D721Med (cell line): ENCODE data around the gene SLC25A40.
A peak's percentile ranks its signal among the peaks of the same experiment; 100 is the strongest.

Experiments used
- DNase-seq: peaks from one replicate; pipeline ENCODE4 v3.0.0; 2011; ENCODE audit warnings: low spot score; ENCODE audit not compliant: insufficient read length
- FAIRE-seq: peaks from 2 replicates; lab custom pipeline; 2011; peaks lifted over from hg19 to GRCh38; lab: Jason Lieb, UNC
- CTCF ChIP-seq: IDR thresholded peaks from 2 replicates; pipeline ENCODE4 v1.5.1; 2012; ENCODE audit warnings: mild to moderate bottlenecking, control low read depth; ENCODE audit not compliant: insufficient read depth; ENCODE audit errors: missing control alignments

The SLC25A40 gene

GRCh38 chr7:87797798-87798403, 78.3 kb downstream of the SLC25A40 start:
- FAIRE-seq, result peak; percentile 88
- DNase-seq, result no peak
- TF ChIP-seq CTCF, result peak; percentile 68

GRCh38 chr7:87797395-87797794, 78.8 kb downstream of the SLC25A40 start:
- FAIRE-seq (no peak), DNase-seq (no peak)
- no peak for TF ChIP-seq CTCF

- no peak for TF ChIP-seq CTCF
- FAIRE-seq, result no peak
- DNase-seq, result no peak
Observed at GRCh38 chr7:87785368-87785995, 90.7 kb downstream of the SLC25A40 start.

- DNase-seq, result no peak
- no peak for FAIRE-seq
- no peak for TF ChIP-seq CTCF
Observed at GRCh38 chr7:87784424-87784823, 91.7 kb downstream of the SLC25A40 start.
